Coronary artery (tissue), 2 donors: ENCODE data around the gene CPT1C.

ENCODE experiments used
- DNase-seq: peaks from one replicate; pipeline ENCODE4 v3.0.0-alpha.2; 2017; ENCODE audit warnings: low spot score
- H3K27ac ChIP-seq, 2 donors: fragments of 200-600 bp; sonication (generic); one replicate each; pipeline ENCODE4 v1.5.1; 2016 to 2019
- H3K4me3 ChIP-seq: fragments of 200-600 bp; sonication (generic); 2 replicates; pipeline ENCODE4 v1.5.1; 2016; ENCODE audit warnings: mild to moderate bottlenecking, moderate library complexity
- CTCF ChIP-seq: fragments of 200-600 bp; sonication (generic); IDR thresholded peaks from one replicate; pipeline ENCODE4 v1.5.1; 2019; ENCODE audit warnings: antibody characterized with exemption

The CPT1C gene

DNA sequence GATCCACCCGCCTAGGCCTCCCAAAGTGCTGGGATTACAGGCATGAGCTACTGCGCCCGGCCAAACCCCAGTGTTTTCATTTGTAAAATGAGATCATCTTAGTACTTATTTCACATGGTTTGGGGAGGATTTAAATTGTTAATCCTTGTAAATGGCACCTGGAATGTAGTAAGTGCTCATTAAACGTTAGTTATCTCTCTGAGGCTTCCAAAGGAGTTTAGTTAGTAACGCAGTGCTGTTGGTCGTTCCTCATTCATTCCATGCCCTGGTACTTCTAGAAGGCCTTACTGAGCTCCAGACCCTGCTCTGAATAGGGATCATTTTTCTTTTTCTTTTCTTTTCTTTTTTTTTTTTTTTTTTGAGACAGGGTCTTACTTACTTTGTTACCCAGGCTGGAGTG lies 5.2 kb downstream of the CPT1C start:
- DNase-seq = no peak
- no peak overlapping the region for H3K4me3 ChIP-seq

GRCh38 chr19:49696865-49697264 lies 5.9 kb downstream of the CPT1C start:
- Histone ChIP-seq H3K4me3 (no peak overlapping the region), H3K27ac (no peak overlapping the region)
- no peak for DNase-seq
- no peak for TF ChIP-seq CTCF

More for the DNA sequence above, 5.2 kb downstream of the CPT1C start:
- no peak for TF ChIP-seq CTCF
- H3K27ac ChIP-seq = no peak overlapping the region

- no peak for DNase-seq
- H3K27ac ChIP-seq = no peak overlapping the region
- TF ChIP-seq CTCF = no peak
- no peak overlapping the region for H3K4me3 ChIP-seq
Observed at GRCh38 chr19:49699364-49699763, 8.4 kb downstream of the CPT1C start.

DNA sequence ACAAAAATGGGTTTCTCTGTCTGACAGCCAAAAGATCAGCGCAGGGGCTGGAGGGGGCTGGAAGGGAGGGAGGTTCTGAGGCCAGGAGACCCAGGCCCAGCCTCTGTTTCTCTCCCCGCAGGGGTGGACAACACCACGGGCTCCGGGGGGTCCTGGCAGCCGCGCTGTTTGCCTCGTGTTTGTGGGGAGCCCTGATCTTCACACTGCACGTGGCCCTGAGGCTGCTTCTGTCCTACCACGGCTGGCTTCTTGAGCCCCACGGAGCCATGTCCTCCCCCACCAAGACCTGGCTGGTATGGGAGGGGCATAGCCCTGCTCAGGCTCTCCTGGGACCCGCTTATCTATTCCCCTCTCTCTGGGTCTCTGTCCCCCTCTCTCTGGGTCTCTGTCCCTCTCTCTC lies 9.6 kb downstream of the CPT1C start:
- Histone ChIP-seq H3K27ac (no peak overlapping the region), H3K4me3 (no peak overlapping the region)
- no peak for DNase-seq
- no peak for TF ChIP-seq CTCF

DNA sequence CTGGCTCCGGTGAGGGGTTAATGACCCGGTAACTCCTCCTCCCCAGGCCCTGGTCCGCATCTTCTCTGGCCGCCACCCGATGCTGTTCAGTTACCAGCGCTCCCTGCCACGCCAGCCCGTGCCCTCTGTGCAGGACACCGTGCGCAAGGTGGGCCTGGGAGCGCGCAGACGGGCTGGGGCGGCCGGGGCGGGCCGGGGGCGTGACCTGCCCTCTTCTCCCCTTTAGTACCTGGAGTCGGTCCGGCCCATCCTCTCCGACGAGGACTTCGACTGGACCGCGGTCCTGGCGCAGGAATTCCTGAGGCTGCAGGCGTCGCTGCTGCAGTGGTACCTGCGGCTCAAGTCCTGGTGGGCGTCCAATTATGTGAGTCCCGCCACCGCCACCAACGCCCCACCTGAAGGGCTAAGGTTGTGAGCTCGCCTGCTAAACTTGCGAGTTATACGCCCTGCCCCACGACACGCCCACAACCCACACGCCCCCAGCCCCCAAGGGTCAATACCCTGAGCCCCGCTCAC lies 10.4 kb downstream of the CPT1C start:
- DNase-seq = no peak
- Histone ChIP-seq H3K27ac (no peak overlapping the region), H3K4me3 (no peak overlapping the region)
- TF ChIP-seq CTCF = no peak

- Histone ChIP-seq H3K27ac (no peak overlapping the region), H3K4me3 (no peak overlapping the region)
- no peak for DNase-seq
- no peak for TF ChIP-seq CTCF
Observed at GRCh38 chr19:49704888-49705642, 14.1 kb downstream of the CPT1C start.

DNA sequence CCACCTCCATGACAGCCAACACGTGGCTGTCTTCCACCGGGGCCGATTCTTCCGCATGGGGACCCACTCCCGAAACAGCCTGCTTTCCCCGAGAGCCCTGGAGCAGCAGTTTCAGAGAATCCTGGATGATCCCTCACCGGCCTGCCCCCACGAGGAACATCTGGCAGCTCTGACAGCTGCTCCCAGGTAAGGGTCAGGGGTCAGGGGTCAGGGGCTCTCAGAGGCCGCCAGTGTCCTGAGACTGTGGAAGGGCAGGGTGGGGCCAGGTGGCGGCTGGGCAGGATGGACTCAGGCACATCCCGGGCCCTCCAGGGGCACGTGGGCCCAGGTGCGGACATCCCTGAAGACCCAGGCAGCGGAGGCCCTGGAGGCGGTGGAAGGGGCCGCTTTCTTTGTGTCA lies 15.0 kb downstream of the CPT1C start:
- Histone ChIP-seq H3K4me3 (no peak overlapping the region), H3K27ac (no peak overlapping the region)
- no peak for DNase-seq
- TF ChIP-seq CTCF = no peak
